GOT3 (cell line): ENCODE data around the gene YBEY.
"Not testable (repeated sequence)": the region's sequence is repeated elsewhere in the genome, so short reads cannot be mapped to it uniquely, and the experiment has no call there.

Experiments used
- DNase-seq: peaks from one replicate; lab custom pipeline; 2025; ENCODE audit warnings: mixed read lengths; lab: John Stamatoyannopoulos, UW

Gene YBEY

GRCh38 chr21:46304437-46304836, 18.3 kb downstream of the YBEY start:
- DNase-seq: no peak

DNA sequence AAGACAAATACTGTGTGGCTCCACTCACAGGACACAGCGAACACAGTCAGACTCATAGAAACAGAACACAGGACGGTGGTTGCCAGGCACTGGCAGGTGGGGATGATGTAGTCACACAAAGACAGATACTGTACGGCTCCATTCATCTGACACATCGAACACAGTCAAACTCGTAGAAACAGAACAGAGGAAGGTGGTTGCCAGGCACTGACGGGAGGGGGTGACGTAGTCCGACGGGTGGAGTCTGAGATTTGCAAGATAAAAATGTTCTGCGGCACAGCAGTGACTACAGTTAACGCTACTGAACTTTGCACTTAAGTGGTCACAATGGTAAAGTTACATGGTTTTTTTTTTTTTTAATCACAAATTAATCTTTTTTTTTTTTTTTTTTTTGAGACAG, 18.8 kb downstream of the YBEY start:
- DNase-seq: no peak

DNA sequence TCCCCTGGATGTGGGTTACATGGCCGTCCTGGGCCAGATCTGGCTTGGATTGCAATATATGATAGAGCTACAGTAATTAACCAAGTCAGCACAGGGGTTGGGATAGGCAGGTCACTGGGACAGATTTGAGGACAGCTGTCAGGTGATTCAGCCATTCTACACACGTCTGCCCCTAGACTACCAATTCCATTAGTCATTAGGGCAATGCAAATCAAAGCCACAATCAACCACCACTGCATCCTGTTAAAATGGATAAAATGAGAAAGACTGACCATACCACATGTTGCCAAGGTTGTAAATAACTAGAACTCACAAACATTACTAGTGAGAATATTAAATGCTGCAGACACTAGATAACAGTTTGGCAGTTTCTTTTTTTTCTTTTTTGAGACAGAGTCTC, 21.5 kb downstream of the YBEY start:
- DNase-seq: no peak

DNA sequence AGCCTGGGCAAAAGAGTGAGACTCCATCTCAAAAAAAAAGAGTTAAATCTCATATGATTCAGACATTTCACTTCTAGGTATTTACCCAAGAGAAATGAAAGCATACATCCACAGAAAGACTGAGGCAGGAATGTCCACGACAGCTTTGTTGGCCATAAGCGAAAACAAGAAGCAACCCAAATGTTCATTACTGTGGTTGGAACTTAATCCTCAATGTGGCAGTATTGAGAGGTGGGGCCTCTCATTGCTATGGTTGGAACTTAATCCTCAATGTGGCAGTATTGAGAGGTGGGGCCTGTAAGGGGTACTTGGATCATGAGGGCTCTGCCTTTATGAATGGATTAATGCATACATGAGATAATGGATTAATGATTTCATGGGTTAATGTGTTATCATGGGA, 22.3 kb downstream of the YBEY start:
- no peak for DNase-seq

- not testable (repeated sequence) for DNase-seq
These were observed 24.1 kb downstream of the YBEY start for GRCh38 chr21:46310260-46310659.

DNA sequence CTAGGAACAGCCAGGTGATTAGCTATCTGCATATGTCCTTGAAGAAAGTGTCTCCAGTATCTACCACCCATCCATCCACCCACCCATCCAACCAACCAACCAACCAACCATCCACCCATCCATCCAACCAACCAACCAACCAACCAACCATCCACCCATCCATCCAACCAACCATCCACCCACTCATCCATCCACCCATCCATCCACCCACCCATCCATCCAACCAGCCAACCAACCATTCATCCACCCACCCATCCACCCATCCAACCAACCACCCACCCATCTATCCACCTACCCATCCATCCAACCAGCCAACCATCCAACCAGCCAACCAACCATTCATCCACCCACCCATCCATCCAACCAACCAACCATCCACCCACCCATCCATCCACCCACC, 25.4 kb downstream of the YBEY start:
- DNase-seq: no peak

GRCh38 chr21:46312949-46313348, 26.8 kb downstream of the YBEY start:
- no peak for DNase-seq

DNA sequence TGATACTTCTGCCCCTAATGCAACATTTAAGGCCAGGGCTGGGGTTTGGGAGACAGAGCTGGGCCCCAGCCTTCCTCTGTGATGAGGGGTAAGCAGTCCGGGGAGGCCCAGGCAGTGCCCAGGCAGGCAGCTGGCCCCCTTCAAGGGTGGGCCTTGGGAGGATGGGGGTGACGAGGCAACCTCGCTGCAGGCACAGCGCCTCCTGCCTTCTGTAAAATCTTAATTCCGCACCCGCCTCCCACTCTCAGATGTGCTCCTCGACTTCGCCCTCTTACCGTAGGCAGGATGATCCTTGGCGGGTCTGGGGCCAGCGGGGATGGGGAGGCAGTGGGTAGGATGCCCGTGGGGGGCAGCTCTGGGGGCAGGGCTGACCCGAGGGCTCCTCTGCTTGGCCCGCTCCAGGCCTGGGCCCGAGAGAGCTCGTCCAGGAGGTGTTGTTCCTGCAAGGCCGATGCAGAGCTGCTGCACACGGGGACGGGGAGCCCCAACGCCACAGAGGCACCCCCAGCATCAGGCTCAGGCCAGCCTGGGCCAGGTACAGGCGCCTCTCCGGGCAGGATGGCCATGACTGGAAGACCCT, 28.4 kb downstream of the YBEY start:
- no peak for DNase-seq

- DNase-seq: no peak
These were observed 30.7 kb downstream of the YBEY start for GRCh38 chr21:46316708-46317324.

GRCh38 chr21:46317710-46318463, 31.7 kb downstream of the YBEY start:
- DNase-seq: no peak

DNA sequence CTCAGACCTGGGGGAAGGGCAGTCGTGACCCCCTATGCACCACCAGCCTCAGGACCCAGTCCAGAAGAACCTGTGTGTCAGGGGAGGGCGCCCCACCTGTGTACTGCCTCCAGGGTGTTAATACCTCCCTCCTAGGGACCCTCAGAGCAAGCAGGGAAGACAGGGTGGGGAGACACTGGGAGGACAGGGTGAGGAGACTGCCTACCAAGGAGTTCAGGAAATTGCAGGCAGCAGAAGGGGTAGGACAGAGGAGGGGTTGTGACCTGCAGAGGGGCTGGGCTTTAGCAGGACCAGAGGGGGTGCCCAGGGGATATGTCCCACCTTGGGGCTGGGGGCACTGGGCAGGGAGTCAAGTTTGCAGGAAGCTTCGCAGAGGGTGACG, 32.3 kb downstream of the YBEY start:
- DNase-seq: no peak

DNA sequence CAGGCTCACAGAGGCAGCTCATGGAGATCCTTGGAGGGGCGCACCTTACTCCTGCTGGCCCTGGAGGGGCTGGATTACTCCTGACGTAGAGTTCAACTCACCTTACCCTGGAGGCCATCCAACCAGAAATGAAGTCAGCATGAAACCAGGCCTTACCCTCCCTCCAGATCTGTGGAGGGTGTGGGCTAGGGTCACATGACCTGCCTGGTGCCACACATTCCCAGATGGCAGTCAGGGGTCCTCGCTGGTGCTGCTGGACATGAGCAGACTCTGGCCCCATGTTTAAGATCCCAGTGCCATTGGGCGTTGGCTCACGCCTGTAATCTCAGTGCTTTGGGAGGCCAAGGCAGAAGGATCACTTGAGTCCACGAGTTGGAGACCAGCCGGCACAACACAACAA, 33.0 kb downstream of the YBEY start:
- DNase-seq: no peak

DNA sequence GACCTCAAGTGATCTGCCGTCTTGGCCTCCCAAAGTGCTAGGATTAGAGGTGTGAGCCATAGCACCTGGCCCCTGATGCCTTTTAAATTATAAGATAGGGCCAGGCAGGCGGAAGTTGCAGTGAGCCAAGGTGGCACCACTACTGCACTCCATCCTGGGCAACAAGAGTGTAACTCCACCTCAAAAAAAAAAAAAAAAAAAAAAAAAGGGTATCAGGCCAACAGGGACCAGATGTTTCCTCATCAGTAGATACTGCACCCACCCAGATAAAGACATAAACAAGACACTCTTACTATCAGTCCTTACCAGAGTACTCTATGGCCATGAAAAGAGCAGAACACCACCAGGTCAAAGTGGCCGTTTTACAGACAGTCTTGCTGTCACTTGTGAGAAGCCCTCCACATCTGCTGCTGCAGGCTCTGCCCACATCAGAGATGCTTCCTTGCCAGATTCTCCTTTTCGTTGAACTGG, 34.2 kb downstream of the YBEY start:
- no peak for DNase-seq

DNA sequence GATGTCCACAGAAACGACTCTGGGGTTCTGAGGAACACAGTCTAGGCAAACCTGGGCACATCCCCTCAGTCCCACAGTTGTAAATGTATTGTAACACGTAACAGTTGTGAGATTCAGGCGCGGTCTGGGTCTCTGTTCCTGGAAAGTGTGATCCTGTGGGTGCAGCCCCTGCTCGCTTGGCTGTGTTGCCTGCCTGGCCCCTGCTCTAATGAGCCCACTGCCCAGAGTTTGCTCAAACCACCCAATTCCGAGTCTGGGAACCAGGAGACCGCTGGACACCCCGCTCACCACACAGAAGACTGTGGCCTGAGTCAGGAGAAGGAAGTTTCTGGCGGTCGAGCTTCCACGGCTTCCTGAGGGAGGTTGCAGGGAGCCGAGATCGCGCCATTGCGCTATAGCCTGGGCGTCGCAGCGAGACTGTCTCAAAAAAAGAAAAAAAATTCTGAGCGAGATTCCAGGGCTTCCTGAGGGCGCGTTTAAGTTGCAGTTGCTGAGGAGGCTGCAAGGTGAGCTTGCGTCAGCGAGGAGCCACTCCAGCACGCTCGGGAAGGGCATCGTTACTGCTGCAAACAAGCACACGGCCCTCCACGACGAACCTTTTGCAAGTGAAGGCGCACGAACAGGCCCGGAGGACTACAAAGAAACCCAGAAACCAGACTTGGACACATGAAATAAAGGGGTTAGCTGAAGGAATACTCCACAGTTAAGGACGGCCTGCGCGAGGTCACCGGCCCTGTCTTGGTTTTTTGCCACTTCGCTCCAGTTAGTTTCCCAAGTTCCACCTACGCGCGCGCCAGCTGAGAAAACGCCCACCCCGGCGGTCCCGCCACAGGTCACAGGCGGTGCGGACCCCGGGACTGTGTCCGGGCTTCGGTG, 36.4 kb downstream of the YBEY start:
- no peak for DNase-seq

DNA sequence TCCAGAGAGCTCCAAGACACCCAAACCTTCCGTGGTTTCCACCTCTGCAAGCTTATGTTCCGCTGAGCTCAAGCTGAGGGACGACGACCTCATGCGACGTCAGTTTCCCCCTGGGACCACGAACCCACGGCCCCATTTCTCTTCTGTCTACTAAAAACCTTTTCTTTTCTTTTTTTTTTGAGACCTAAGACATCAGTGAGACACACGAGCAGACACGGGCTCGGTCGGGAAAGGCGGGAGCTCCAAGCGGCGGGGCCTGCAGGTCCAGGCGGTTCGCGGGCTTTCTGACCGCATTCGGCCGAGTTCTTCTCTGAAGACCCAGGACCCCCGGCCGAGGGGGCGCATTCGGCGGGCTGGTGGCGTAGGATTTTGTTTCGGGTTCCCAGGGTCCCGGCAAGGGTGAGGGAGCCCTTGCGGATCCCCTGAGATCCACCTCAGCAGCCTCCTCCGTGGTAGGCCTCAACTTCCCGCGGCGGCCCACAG, 37.1 kb downstream of the YBEY start:
- DNase-seq: no peak

GRCh38 chr21:46323710-46324389, 37.7 kb downstream of the YBEY start, which contains the start of the genes C21orf58 and PCNT:
TSS of gene C21orf58 (minus strand) at chr21:46323870. CDS start at chr21:46322738, 1,132 bp downstream.
TSS of gene PCNT (plus strand) at chr21:46324156. CDS start at chr21:46324229, 73 bp downstream.
- peak; percentile 94 for DNase-seq

GRCh38 chr21:46324390-46325072, 38.4 kb downstream of the YBEY start:
- peak; percentile 63 for DNase-seq

DNA sequence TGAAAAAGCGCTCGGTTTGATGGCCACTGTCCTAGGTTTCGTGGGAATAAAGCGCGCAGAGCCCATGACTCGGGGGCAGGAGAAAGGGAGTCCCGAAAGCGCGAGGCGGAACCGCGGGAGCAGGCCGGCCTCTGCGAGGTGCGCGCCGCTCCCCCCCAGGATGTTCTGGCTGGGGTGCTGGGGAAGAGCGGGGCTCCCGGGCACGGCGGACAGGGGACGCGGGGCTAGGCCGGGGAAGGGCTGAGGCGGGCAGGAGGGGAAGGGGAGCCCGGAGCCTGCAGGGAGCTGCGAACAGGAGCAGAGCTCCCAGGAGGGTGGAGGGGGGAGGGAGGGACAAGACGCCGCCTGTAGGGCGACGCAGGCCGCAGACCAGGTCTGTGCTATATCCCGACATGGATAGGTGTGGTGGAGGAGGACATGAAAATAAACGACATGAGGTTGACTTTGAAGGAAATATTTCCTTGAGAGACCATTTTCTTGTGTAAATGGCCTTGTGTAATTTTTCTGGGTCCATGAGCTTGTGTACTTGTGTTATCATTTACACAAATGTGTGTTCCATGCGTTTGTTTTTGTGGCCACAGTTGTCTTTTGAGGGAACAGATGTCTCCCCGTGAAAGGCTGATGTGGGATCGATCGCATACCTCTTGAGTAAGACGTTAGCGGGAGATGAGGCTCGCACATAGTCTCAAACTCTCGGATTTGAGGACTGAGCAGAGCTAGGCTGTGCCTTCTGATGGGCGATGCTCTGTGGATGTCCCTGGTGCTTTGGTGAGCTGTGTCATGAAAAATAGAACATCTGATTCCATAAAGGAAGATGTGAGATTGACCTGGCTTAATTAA, 39.2 kb downstream of the YBEY start:
- no peak for DNase-seq

DNA sequence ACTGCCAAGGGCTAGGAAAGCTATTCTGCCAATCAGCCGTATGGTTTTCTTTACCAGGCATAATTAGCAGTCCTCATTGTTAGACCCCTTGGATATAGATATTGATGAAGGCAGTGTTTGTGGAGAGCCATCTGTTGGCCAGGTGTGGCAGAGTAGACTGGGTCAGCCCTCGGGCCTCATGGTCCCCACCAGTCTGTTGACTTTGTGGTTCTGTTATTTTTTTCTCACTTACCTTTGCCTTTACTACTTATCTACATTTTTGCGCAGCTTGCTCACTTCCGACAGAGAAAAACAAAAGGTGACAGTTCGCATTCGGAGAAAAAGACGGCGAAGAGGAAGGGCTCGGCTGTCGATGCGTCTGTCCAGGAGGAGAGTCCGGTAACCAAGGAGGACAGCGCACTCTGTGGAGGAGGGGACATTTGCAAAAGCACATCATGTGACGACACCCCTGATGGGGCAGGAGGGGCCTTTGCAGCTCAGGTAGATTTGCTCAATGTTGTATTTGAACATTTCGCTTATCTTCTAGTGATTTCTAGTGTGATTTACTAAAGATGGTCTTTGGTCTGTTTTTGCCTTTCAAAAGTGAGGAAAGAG, 40.1 kb downstream of the YBEY start:
- DNase-seq: no peak
